Esophagus muscularis mucosa (tissue), 4 donors: ENCODE data around the gene PNMA6E. TPM values are rescaled to one million over a fixed set of nuclear protein-coding genes. Genes with fewer than 3 reads are reported as not detected.

Experiments
- DNase-seq: peaks from one replicate; pipeline ENCODE4 v3.0.0-alpha.2; 2017; ENCODE audit errors: extremely low spot score
- H3K27ac ChIP-seq, 4 donors: fragments of 200-600 bp; sonication (generic); replicated peaks in 1 of 4; 1 replicate in 3 of 4; 2 replicates in 1 of 4; pipeline ENCODE4 v1.5.1; 2016 to 2019; ENCODE audit warnings: mild to moderate bottlenecking in 1 of 4
- H3K27me3 ChIP-seq, 4 donors: fragments of 200-600 bp; sonication (generic); one replicate each; pipeline versions ENCODE4 v1.5.1 to v1.6.0; 2016 to 2019
- H3K36me3 ChIP-seq, 4 donors: fragments of 200-600 bp; sonication (generic); one replicate each; pipeline ENCODE4 v1.5.1; 2016 to 2019
- H3K4me1 ChIP-seq, 4 donors: fragments of 200-600 bp; sonication (generic); one replicate each; pipeline ENCODE4 v1.5.1; 2016 to 2019
- H3K4me3 ChIP-seq, 4 donors: fragments of 200-600 bp; sonication (generic); 1 replicate in 2 of 4; 2 replicates in 2 of 4; pipeline ENCODE4 v1.5.1; 2016 to 2019; ENCODE audit warnings: mild to moderate bottlenecking in 4 of 4, moderate library complexity in 1 of 4
- H3K9me3 ChIP-seq, 4 donors: fragments of 200-600 bp; sonication (generic); 1 replicate in 3 of 4; 2 replicates in 1 of 4; pipeline ENCODE4 v1.5.1; 2016 to 2019
- EP300 ChIP-seq: sonication (generic); formaldehyde crosslinking; IDR thresholded peaks from one replicate; pipeline ENCODE4 v1.6.1; 2017; ENCODE audit warnings: antibody characterized with exemption
- POLR2A ChIP-seq: fragments of 450-650 bp; IDR thresholded peaks from one replicate; pipeline ENCODE4 v1.6.1; 2017; ENCODE audit warnings: antibody characterized with exemption, moderate library complexity, mild to moderate bottlenecking, low read depth
- POLR2AphosphoS5 ChIP-seq, 2 donors: sonication (generic); formaldehyde crosslinking; IDR thresholded peaks; one replicate each; pipeline ENCODE4 v1.6.1; 2017; ENCODE audit warnings: antibody characterized with exemption in 2 of 2
- WGBS: methylation state at CpG from one replicate; pipeline ENCODE4 v1.1.5; 2018; 5-methylcytosine and 5-hydroxymethylcytosine counted together
- intact Hi-C: fragments of 100-400 bp; cut with DNase I; formaldehyde crosslinking; loops from one replicate; pipeline ENCODE4 v1.15.1; 2023
- total RNA-seq, 4 donors: library from RNA; depleted of rRNA; stranded (reverse); fragments of >200 nt; gene quantifications; one replicate each; pipeline versions ENCODE4 v1.1.0 to v1.2.1, GENCODE V29; 2016
- TF ChIP-seq, protein P1 (sequence below), 3 experiments: fragments of 200-600 bp in 2 of 3; fragments of 450-650 bp in 1 of 3; sonication (generic) in 2 of 3; IDR thresholded peaks; one replicate each; pipeline ENCODE4 v1.5.1; 2017 to 2019; ENCODE audit warnings: antibody characterized with exemption in 3 of 3, mild to moderate bottlenecking in 2 of 3, moderate library complexity in 1 of 3

Gene PNMA6E
- total RNA-seq, 4 donors from 2014 or later: not detected

DNA sequence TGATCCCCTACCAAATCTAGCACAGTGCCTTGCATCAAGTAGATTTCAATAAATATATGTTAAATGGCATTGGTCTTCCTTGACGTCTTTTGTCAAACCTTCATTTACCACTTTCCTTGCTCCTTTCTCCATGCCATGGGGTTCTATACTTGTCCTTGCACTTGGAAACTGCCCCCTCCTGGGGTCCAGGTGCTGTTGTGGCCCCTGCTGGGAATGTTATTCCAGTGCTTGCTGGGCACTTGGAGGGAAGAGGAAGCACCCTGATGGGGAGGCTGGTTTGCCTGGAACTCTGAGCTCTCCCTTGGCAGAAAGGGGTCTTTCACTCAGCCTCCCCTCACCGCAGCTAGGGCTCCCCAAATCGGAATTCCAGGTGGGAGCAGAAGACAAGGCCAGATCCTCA is 48.3 kb downstream of the PNMA6E start:
- WGBS: 67% methylated on average over 3 of the region's 3 CpGs
- intact Hi-C loops: no loop called here

GRCh38 chrX:153351981-153352380 is 49.2 kb downstream of the PNMA6E start:
- intact Hi-C loops: no loop called here
- Histone ChIP-seq H3K36me3 (peaks cover 4 to 35% (median 22%) of the 10 kb centered on the region in 4 donors), H3K4me3 (no peak overlapping the region), H3K4me1 (no peaks in the 10 kb centered on the region), H3K27ac (no peak overlapping the region), H3K27me3 (no peaks in the 10 kb centered on the region), H3K9me3 (no peaks in the 10 kb centered on the region)
- TF ChIP-seq POLR2A (no peak), EP300 (no peak), POLR2AphosphoS5 (IDR thresholded peaks at IDR 0.05) (no peak)
- TF ChIP-seq, protein P1, sequence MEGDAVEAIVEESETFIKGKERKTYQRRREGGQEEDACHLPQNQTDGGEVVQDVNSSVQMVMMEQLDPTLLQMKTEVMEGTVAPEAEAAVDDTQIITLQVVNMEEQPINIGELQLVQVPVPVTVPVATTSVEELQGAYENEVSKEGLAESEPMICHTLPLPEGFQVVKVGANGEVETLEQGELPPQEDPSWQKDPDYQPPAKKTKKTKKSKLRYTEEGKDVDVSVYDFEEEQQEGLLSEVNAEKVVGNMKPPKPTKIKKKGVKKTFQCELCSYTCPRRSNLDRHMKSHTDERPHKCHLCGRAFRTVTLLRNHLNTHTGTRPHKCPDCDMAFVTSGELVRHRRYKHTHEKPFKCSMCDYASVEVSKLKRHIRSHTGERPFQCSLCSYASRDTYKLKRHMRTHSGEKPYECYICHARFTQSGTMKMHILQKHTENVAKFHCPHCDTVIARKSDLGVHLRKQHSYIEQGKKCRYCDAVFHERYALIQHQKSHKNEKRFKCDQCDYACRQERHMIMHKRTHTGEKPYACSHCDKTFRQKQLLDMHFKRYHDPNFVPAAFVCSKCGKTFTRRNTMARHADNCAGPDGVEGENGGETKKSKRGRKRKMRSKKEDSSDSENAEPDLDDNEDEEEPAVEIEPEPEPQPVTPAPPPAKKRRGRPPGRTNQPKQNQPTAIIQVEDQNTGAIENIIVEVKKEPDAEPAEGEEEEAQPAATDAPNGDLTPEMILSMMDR (IDR thresholded peaks at IDR 0.05): no peak
- WGBS: 70% methylated on average over 6 of the region's 8 CpGs
- no peak for DNase-seq

More for the DNA sequence above, 48.3 kb downstream of the PNMA6E start:
- TF ChIP-seq, protein P1 (IDR thresholded peaks at IDR 0.05): no peak
- TF ChIP-seq POLR2AphosphoS5 (IDR thresholded peaks at IDR 0.05) (no peak), POLR2A (no peak), EP300 (no peak)
- no peak overlapping the region for H3K4me3 ChIP-seq
- H3K36me3 ChIP-seq: peaks cover 0 to 26% (median 13%) of the 10 kb centered on the region in 4 donors
- H3K9me3 ChIP-seq: peaks cover 0 to 1% (median 0%) of the 10 kb centered on the region in 4 donors
- no peaks in the 10 kb centered on the region for H3K4me1 ChIP-seq
- H3K27ac ChIP-seq: no peak overlapping the region
- no peak for DNase-seq
- H3K27me3 ChIP-seq: no peaks in the 10 kb centered on the region

DNA sequence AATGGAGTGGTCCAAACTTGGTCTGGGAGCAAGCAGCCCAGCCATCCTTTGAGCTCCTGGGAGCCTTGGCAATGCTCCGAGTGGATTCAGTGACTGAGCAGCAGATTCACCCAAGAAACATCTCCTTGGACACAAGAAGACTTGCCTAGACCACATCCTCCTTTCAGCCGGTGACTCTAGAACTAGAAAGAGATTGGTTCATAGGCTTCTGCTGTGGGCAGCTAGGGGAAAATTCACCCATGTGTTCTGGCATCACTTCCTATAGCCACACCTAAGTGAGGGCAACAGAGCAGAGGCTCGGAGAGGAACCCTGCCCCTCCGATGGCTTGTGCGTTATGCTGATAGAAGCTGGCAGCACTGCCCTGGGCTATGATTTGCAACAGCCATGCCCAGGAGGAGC is 51.2 kb downstream of the PNMA6E start:
- intact Hi-C loops: no loop called here
- DNase-seq: no peak
- Histone ChIP-seq H3K4me3 (no peak overlapping the region), H3K36me3 (peaks cover 6 to 54% (median 30%) of the 10 kb centered on the region in 4 donors), H3K4me1 (no peaks in the 10 kb centered on the region), H3K27ac (no peak overlapping the region), H3K9me3 (no peaks in the 10 kb centered on the region), H3K27me3 (no peaks in the 10 kb centered on the region)
- TF ChIP-seq, protein P1 (IDR thresholded peaks at IDR 0.05): no peak
- 94% methylated on average over 2 of the region's 5 CpGs for WGBS

DNA sequence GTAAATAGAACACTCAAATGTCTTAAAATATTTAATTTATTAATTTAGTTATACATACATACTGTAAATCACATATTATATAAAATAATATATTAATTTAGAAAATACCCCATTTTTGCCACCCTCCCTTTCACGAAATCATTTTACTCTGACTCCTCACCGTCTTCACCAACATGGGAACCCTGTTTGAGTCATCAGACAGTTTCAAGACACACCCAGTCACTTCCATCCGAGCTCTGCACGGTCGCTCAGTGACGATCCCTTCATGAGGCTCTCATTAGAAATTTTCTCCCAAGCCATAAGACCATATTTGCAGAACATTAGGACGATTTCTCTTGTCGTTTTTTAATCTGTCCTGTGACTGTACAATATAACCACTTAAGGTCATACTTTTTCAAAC is 52.7 kb downstream of the PNMA6E start:
- no peaks in the 10 kb centered on the region for H3K9me3 ChIP-seq
- no peak for DNase-seq
- 82% methylated on average over 8 of the region's 8 CpGs for WGBS
- intact Hi-C loops: no loop called here
- no peak overlapping the region for H3K27ac ChIP-seq
- TF ChIP-seq POLR2A (no peak), POLR2AphosphoS5 (IDR thresholded peaks at IDR 0.05) (no peak), EP300 (no peak)
- TF ChIP-seq, protein P1 (IDR thresholded peaks at IDR 0.05): no peak
- no peaks in the 10 kb centered on the region for H3K27me3 ChIP-seq
- H3K36me3 ChIP-seq: peaks cover 12 to 59% (median 38%) of the 10 kb centered on the region in 4 donors
- no peaks in the 10 kb centered on the region for H3K4me1 ChIP-seq
- H3K4me3 ChIP-seq: no peak overlapping the region

DNA sequence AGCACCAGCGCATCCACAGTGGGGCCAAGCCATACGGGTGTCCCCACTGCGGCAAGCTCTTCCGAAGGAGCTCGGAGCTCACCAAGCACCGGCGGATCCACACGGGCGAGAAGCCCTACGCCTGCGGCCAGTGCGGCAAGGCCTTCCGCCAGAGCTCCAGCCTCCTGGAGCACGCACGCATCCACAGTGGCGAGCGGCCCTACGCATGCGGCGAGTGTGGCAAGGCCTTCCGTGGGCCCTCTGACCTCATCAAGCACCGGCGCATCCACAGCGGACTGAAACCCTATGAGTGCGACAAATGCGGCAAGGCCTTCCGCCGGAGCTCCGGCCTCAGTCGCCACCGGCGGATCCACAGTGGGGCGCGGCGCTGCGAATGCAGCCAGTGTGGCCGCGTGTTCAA is 53.6 kb downstream of the PNMA6E start:
- Histone ChIP-seq H3K27ac (no peak overlapping the region), H3K4me3 (no peak overlapping the region), H3K4me1 (no peaks in the 10 kb centered on the region), H3K36me3 (peaks cover 12 to 59% (median 38%) of the 10 kb centered on the region in 4 donors), H3K9me3 (no peaks in the 10 kb centered on the region), H3K27me3 (no peaks in the 10 kb centered on the region)
- 98% methylated on average over 10 of the region's 38 CpGs for WGBS
- TF ChIP-seq, protein P1 (IDR thresholded peaks at IDR 0.05): no peak
- TF ChIP-seq POLR2A (no peak), POLR2AphosphoS5 (IDR thresholded peaks at IDR 0.05) (no peak), EP300 (no peak)
- intact Hi-C loops: no loop called here
- DNase-seq: no peak
